Fibroblast of mammary gland (primary cell): ENCODE data around the gene OBSL1.

ENCODE experiments used
- DNase-seq: peaks from one replicate; pipeline ENCODE4 v3.0.0-alpha.2; 2010; ENCODE audit warnings: low read depth
- H3K4me3 ChIP-seq: 2 replicates; pipeline ENCODE4 v1.5.1; 2011; ENCODE audit warnings: low read depth, mild to moderate bottlenecking, low read length, moderate library complexity; ENCODE audit not compliant: control insufficient read depth
- TF ChIP-seq, protein P1 (sequence below): conservative IDR thresholded peaks from 2 replicates; pipeline ENCODE4 v1.5.1; 2011; ENCODE audit warnings: low read depth, low read length, inconsistent platforms; ENCODE audit not compliant: control insufficient read depth, insufficient read depth

OBSL1 gene

DNA sequence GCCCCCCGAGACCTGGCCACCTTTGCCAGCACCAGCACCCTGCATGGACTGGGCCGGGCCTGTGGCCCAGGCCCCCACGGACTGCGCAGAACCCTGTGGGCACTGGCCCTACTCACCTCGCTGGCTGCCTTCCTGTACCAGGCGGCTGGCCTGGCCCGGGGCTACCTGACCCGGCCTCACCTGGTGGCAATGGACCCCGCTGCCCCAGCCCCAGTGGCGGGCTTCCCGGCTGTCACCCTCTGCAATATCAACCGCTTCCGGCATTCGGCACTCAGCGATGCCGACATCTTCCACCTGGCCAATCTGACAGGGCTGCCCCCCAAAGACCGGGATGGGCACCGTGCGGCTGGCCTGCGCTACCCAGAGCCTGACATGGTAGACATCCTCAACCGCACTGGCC is 56.5 kb downstream of the OBSL1 start:
- TF ChIP-seq, protein P1, sequence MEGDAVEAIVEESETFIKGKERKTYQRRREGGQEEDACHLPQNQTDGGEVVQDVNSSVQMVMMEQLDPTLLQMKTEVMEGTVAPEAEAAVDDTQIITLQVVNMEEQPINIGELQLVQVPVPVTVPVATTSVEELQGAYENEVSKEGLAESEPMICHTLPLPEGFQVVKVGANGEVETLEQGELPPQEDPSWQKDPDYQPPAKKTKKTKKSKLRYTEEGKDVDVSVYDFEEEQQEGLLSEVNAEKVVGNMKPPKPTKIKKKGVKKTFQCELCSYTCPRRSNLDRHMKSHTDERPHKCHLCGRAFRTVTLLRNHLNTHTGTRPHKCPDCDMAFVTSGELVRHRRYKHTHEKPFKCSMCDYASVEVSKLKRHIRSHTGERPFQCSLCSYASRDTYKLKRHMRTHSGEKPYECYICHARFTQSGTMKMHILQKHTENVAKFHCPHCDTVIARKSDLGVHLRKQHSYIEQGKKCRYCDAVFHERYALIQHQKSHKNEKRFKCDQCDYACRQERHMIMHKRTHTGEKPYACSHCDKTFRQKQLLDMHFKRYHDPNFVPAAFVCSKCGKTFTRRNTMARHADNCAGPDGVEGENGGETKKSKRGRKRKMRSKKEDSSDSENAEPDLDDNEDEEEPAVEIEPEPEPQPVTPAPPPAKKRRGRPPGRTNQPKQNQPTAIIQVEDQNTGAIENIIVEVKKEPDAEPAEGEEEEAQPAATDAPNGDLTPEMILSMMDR, result no peak
- no peak overlapping the region for H3K4me3 ChIP-seq
- DNase-seq, result no peak

DNA sequence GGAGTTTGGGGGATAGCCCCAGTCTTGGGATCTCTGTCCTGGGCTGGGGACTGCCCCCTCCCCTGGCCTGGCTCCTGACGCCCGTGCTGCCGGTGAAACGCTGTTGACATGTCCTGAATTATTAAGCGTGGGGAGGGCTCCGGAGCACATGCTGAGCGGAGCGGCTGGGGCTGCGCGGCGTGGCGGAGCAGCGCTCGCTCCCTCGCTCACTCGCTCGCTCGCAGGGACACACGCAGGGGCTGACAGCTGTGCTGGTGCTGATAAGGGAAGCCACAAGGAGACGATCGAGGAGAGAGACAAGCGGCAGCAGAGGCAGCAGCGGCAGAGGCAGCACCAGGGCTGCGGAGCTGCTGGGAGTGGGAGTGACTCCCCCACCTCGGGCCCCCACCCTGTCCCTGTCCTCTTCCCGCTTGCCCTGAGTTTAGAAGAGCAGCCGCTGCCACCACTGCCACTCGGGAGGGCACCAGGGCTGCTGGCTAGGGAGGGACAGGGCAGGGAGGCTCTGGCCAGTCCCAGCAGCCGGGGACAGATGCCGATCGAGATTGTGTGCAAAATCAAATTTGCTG is 57.1 kb downstream of the OBSL1 start, which contains the start of gene ASIC4:
Gene ASIC4 (plus strand): TSS at position 287 of the 566 bp plus-strand sequence. CDS start 243 bp downstream, at position 530.
- no peak for DNase-seq
- TF ChIP-seq, protein P1, result no peak
- H3K4me3 ChIP-seq, result no peak within 1 kb of the TSS

DNA sequence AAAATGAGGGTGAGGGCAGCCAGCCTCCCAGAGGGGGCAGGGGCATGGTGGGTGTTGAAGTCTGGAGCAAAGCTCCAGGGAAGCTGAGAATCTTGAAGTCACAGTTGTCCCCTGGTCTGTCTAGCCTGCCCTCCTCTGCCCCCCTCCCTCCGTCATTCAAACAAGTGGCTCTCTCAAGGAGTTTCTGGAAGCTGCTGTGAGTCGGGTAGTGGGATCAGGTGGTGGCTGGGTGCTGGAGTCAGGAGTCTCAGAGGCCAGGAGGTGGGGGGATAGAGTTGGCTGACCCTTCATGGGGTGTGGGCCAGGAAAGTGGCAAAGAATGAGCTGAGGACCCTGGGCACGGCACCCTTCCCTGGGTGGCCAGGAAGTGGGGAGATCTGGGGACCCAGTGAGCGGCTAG is 57.6 kb downstream of the OBSL1 start:
- TF ChIP-seq, protein P1, result no peak
- no peak overlapping the region for H3K4me3 ChIP-seq
- DNase-seq, result no peak

DNA sequence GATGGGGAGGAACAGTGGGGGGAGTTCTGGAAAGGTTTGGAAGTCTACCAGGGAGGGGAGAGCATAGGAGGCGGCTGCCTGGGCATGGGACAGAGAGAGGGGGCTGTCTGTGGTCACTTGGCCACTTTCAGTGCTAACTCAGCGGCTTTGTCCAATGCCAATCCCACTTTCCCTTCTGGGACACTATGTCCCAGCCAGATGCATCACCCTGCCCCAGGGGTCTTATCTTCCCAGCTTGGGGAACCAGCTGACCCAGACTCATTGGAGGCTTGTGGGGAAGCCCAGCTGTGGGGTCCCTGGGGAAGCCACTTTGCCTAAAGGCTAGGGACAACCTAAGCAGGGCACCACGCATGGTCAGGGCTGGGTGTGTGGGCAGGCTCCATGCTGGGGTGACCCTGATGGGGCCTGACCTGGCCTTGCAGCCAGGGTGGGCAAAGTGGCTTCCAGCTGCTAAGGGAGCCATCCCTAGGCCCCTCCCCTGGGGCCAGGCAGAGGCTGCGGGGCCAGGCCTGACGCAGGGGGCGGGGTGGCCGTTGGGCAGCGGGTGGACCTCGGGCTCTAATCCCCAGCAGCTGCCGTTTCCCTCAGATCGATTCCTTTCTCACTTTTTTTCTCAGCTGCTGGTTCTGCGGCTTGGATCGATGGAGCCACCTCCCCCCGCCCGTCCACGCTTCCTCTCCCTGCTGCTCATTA is 58.7 kb downstream of the OBSL1 start:
- TF ChIP-seq, protein P1, result no peak
- DNase-seq, result no peak
- no peak overlapping the region for H3K4me3 ChIP-seq

DNA sequence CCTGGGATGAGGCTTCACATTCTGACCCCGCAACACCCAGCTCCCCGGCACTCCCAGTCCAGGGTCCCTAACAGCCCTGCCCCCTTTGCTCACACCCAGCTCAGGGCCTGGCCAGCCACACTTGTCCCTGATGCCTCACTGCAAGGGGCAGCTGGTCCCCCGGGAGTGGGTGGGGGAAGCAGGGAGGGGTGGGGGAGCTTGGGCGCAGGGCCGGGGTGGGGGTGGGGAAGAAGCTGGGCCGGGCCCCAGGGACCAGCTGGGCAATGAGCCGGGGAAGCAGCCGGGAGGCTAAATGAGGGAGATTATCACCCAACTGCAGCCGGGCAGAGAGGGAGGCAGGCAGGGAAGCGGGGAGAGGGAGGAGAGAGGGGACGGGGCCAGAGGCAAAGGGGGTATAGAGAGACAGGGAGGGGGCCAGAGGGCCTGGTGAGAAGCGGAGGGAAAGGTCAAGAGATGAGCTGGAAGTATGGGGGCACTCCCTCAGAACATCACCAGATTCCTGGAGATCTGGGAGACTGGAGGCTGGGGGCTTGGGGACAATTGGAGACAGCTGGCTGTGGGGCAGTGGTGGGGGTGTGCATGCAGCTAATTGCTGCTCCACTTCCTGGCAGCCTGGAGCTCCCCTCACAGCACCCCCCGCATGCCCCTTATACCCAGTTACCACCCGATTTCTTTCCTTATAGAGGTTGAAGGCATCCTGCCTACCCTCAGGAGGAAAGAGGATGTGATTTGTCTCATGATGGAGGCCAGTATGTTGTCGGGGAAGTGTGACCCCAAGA is 59.6 kb downstream of the OBSL1 start:
- no peak for DNase-seq
- no peak overlapping the region for H3K4me3 ChIP-seq
- TF ChIP-seq, protein P1, result no peak

DNA sequence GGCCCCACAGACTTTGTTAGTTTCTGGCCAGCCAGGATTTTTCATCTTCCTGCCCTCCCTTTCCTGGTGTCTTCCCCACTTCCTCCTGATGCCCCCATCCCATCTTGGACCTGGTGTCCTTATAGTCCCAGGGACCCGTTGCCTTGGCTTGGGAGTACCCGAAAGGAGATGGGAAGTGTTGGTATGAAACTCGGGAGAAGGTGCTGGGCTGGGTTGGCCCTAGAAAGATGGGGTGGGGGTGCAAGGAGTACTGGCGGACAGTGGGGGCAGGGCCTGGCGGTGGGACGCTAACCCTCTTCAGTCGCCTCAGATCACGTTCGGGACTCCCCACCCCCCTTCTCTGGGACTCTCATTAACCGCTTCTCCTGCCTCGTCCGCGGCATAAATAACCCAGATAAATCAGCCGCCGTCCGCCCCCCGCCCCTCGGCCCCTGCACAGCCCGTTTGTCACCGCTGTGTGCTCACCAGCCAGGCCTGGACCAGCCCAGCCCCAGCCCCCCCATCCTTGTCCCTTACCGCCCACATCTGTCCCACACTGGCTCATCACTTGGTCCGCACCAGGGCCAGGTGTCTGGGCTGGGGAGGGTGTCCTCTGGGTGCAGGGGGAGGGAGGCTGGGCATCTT is 60.7 kb downstream of the OBSL1 start:
- H3K4me3 ChIP-seq, result no peak overlapping the region
- TF ChIP-seq, protein P1, result no peak
- DNase-seq, result no peak
